Activated effector memory CD4-positive, alpha-beta T cell treated with Interleukin-2 at 50 U/mL for 16 hours (primary cell): ENCODE measurements around the gene ERAP2.
"Not testable (repeated sequence)": the region's sequence is repeated elsewhere in the genome, so short reads cannot be mapped to it uniquely, and the experiment has no call there.

Source experiments
- DNase-seq: peaks from one replicate; pipeline ENCODE4 v3.0.0-alpha.2; 2020

The ERAP2 gene

DNA sequence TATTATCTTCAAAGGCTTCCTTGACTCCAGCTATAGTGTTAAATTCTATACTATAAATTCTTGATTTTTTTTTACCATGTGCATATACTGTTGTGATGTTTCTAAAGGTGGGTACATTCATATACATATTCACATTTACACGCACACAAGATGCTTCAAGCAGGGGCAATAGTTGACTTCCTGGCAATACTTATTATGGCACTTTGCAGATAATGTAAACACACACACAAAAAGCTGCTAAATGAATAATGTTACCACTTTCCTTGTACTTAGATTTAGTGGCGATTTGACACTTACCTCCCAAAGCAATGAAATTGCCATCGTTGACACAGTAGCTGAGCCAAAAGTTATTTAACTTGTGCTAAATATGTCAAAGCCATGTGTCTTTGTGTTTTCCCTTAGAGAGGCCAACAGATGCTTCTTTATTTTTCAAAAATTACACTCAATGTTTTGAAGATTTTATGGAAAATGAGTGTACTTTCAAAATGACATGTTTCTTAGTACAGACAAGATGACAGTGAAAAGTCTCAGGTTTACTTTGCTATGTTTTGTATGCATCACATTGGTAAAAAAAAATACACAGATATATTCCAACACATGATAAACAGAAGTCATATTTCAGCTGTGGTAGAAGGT, 12.2 kb upstream of the ERAP2 start:
- DNase-seq: no peak

DNA sequence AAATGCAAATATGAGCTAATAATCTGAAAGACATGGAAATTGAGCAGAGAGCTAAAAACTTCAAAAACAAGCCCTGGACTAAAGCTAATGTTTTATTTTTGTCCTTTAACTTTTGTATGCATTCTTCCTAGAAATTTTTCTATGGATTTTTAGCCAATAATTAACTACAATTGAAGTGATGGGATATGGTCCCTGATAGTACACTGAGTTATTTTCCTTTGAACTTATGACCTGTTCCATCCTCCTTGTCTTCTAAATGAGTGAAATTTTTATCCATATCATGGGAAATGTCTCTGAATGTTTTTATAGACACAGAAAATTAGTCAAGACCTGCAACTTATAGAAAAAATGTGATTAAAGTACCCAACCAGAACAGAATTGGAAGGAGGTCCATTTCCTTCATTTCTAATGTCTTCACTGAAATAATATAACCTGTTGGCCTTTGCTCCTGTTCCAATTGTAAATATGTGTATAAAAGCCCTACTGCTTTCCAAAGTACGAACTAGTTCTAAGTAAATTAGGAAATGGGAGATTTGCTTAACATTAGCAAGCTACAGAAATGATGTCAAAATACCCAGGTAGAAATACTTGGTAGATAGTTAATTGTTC, 11.3 kb upstream of the ERAP2 start:
- no peak for DNase-seq

DNA sequence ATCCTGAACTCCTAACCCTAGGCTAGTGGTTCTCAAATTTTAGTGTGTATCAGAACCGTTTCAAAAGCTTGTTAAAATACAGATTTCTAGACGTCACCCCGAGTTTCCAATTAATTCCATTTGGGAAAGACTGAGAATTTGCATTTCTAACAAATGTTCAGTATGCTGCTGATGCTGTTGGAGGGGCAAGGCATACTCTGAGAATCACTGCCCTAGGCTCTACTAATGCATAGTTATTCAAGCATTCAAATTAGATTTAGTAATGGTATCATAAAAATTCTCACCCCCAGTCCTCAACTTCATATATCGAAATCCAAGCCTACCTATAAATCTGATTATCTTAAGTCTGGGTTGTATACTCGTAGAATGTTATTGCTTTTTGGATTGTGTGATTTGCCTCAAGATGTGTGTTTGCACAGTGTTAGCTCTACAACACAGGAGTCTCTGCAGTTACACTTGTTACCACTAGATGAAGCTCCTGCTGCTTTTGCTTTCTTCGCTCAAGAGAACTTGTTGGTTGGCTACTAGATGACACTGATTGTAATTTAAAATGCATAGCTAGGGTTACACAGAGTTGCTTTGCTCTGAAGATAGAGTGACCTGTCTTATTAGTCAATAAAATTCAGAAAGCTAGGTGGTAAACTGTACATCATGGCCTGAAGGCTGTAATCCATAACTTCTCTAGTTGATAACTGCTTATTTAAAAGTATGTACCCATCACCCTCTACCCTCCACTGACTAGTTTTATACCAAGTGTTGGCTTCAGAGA, 7.5 kb upstream of the ERAP2 start:
- DNase-seq: no peak

DNA sequence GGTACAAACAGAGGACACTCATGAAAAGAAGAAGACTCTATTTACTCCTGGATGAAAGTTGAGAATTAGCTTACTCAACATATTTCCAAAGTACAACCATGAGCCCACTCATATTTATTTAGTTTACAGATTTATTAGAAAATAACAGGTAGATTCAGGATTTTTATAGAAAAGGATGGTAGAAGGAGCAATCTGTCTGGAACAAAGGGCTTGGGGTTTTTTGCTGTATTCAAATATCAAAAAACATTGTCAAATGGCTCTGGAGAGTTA, 7.0 kb upstream of the ERAP2 start:
- no peak for DNase-seq

DNA sequence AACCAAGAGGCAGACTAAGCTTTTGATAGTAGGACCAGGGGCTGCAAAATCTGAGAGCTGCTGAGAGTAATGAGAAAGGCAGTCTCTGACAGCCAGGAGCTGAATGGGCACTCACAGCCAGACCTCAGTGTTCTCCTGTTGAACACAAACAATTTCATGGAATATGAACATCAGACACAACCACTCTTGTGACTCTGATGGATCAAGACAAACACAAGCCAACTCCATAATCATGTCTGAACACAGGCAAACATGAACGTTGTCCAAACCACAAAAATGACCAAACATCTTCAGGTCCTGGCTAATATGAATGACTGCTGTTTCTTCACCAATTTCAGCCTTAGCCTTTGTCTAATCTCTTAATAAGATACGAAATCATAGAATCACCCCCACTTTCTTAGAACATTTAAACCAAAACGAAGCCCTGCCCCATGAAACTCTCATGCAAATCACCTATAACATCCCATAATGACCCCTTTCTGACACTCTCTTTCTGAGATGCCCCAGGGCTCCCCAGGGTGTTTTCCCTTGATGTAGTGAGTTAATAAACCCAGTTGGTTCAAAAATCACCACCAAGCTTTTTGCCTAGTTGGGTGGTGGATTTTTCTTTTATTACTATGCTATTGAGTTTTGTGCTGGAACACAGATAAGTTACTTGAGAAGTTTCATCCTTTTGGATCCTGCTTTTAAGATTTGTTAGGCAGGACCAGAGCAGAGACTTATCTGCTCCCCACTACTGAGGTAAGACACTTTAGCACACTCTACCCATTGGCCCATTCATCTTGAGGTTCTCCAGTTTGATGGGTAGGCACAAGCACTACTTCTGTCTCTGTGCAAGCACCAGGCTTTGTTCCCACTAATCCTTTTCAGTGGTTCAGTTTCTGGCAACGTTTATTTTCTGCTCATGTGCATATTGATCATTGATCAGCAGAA, 5.9 kb upstream of the ERAP2 start:
- DNase-seq: no peak

DNA sequence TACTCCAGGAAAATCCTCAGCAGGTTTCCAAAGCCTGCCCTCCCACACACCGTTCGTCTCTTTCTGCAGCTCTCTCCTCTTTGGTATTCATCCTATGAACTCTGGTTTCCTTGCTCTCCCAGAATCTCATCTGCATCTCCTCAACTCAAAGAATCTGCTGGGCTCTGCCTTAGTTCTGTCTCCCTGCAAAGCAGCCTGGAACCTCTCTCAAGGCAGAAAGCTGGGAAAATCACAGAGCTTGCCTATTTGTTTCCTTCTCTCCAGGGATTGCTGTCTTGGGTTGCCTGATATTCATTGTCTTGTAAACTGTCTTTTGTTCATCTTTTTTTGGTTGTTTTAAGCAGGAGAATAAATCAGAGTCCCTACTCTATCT, 5.3 kb upstream of the ERAP2 start:
- no peak for DNase-seq

DNA sequence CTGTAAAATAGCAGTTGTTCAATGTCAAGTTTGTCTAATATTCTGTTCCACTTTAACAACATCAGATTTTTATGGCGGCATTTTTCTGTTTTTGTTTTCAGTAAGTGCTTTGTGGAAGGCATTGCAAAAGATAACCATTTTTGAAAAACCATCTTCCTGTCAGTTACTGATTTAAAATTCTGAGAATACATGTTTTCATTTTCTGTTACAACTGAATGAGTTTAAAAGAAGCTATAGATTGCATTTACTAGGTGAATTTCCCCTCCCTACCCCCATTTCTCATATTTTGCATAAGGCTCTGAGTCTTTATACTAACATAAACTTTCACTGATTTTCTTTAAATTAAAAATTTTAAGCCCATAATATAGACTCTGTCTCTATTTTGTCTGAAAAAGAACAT, 4.6 kb upstream of the ERAP2 start:
- DNase-seq: no peak

DNA sequence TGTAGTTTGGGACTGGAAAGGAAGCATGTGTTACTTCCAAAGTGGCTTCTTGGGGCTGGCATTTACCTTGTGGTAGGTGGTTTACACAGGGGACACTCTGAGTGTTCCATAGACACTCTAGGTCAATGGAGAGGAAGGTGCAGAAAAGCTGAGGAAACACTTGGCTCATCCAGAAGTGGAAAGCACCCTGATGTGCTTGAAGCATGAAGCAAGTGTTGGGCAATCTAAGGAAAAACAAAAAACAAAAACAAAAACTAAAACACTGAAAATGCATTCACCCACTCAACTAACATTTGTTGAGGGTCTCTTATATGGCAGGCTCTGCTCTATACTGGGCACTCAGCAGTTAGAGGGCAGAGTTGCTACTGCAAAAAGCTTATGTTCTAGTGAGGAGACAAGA, 2.9 kb upstream of the ERAP2 start:
- DNase-seq: no peak

DNA sequence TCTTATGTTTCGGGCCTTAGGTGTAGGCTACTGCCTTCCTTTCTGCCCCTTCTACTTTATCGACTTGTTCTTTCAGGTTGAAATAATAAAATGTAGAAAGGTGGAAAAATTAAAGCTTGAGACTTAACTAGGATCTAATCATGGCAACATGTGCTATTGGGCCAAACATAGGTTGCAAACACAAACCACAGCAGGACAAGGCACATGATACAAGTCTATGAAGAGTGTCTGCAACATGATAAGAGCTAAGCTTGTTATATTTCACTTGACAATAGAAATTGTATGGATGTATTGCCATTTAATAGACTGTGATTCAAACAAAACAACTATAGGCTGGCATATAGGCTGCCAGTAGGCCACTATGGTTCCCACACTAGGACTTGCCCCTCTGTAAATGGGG, 1.7 kb upstream of the ERAP2 start:
- no peak for DNase-seq

DNA sequence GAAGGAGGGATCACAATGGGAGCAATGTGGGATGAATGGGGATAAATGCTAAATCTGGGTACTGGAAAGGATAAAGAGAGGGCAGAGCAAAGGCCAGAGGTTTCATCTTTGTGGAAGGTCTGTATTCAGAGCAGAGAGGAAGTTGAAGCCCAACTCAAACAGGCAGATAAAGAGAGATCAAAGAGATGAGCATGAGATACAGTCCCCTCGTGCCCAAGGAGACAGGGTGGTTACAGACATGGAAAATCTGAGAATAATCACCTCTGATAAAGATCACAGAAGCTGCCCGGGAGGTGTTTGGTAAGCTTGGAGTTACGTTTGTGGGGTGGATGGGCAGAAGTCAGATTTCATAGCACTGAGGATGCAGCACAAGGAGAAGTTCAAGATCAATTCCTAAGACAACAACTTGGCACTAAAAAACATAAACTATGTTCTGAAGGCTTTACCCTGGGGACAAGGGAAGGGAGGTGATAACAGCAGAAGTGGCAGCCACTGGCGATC, 459 bp upstream of the ERAP2 start:
- no peak for DNase-seq

DNA sequence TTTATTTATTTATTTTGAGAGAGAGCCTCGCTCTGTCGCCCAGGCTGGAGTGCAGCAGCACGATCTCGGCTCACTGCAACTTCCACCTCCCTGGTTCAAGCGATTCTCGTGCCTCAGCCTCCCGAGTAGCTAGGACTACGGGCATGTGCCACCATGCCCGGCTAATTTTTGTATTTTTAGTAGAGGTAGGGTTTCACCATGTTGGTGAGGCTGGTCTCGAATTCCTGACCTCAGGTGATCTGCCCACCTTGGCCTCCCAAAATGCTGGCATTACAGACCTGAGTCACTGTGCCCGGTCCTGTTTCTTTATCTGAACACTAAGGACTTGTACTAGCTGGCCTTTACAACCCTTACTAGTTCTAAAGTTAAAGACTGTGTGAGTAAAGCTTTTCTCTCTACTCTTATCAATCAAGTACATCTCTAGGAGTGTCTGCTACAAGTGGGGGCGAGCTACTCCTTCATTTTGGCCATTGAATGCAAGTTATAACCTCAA, 723 bp downstream of the ERAP2 start:
- DNase-seq: not testable (repeated sequence)

DNA sequence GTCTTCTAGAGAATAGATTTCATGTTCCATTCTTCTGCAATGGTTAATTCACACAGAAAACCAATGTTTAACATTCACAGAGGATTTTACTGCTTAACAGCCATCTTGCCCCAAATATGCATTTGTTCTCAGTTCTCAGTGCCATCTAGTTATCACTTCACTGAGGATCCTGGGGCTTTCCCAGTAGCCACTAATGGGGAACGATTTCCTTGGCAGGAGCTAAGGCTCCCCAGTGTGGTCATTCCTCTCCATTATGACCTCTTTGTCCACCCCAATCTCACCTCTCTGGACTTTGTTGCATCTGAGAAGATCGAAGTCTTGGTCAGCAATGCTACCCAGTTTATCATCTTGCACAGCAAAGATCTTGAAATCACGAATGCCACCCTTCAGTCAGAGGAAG, 3.4 kb downstream of the ERAP2 start:
- no peak for DNase-seq

DNA sequence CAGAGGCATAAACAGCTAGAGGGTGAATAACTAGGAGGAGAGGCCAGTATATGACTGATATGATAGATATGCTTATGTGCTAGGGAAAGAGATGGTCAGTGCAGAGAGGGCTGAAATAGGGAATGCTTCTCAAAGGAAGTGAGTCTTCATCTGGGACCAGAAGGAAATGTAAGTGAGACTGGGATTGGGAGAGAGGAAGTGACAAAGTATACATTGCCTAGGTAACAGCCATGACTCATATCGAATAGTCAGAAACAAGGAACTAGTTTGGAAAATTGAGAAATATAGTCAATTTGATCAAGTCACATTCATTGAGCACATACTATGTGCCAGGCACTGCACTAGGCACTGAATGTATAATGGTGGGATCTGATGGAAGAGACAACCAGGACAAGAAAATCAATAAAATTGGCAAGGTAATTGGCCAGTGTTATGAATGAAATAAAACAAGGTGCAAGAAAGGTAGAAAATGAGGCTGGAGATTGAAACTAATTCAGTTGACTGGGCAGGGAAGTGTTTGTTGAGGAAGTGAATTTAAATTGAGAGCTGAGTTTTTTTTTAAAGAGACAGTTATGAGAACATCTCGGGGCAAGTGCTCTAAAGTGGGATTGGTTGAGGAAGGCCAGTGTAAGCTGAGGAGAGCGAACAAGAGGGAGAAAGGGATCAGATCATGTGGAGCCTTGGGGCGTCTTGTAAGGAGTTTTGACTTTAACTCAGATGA, 4.3 kb downstream of the ERAP2 start:
- DNase-seq: no peak

DNA sequence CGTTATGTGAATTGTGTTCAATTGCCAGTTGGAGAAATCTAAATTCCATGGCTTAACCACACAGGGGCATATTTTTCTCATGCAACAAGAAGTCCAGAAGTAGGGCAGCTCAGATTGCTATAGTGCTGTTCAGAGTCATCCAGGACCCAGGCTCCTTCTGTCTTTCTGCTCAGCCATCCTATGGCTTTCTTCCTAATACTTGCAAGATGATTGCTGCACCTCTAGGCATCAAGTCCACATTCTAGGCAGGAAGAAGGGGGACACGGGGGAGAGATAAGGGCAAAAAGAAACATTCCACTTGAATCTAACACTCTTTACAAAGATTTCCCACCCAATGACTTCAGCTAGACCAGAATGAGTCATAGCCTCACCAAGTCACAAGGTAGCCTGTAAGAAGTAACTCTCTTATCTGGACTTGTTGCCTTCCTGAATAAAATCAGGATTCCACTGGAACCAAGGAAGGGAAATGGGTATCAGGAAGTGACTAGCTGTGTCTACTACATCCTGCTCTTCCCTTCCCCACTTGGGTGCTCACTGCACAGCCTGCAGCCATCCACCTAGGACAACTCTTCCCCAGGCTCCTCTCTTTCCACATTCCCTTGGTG, 5.3 kb downstream of the ERAP2 start:
- no peak for DNase-seq

DNA sequence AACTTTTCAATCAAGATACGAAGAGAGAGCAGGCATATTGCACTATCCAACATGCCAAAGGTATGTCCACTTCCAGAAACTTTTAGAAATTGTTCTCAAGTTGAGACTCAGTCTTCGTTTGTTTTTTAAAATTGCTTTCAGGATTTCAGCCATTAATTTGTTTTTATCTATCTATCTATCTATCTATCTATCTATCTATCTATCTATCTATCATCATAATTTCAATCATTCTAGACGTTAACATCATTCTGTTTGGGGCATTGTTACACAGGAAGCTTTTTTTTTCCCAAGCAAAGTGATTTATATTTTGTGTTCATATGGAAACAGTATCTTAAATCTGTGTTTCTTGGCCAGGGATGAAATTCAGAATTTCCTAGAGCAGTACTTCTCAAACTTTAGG, 7.6 kb downstream of the ERAP2 start:
- DNase-seq: no peak

DNA sequence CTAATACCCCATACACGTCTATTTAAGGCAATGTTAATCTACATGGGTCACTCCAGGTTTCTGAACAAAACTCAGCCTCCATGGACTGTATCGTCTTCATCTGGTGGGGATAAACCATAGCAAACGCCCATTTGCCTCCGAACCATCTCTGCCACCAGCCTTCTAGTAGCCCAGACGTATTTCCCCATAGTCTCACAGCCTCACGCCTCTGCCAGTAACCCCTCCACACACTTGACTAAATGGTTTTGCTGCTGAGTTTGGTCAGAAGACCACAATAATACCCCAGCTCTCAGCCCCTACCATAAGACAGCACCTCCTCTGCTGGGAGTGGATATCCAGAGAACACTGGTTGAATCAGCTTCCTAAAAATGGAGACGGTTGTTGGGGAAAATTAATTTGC, 8.7 kb downstream of the ERAP2 start:
- DNase-seq: no peak

DNA sequence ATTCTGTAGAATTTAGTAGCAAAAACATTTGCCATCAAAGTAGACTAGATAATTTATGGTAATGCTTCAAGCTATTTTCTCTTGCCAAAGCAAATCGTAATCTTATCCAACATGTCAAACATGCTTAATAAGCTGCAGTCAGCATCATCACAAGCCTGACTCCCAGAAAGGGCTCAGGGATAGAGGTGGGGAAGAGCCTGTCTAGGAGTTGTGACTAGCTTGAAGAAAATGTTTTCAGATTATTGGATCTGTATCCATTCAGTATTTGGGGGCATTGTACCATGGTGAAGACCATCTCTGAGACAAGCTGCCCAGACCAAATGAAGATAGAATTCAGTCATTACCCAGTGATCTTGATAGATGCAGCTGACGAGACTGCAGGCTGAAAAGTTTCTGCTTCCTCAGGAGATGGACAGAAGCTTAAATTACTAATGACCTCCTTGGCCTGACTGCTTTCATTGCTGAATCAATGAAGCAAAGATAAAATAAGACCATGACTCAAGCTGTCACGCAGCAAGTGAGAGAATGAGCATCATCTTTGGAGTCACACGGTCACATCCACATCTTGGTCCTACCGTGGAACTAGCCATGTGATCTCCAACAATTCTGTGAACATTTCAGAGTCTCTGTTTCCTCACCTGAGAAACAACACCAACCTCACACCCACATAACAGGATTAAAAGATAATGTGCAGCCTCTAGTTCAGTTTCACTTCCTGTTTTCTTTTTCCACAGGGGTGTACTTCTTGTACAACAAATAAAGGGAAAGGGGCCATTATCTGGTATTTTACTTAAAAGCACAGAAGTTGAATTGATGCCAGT, 9.4 kb downstream of the ERAP2 start:
- DNase-seq: no peak

DNA sequence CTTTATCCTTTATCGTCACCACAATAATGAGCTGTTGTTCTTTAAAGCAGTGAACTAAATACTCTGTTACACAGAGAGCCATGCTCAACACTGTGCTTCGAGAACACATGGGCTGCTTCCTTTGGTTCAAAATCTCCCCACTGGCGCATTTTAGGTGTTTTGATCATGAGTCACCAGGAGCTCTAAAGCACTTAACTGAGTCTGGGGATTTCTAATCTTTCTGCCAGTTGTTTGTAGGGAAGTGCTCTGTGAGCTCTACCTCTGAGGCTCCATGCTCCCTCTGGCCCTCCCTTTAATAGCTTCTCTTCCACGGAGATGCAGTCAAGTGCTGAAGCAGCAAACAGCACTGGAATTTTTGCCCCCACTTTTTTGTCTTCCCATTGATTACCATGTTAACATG, 17.0 kb downstream of the ERAP2 start:
- no peak for DNase-seq

DNA sequence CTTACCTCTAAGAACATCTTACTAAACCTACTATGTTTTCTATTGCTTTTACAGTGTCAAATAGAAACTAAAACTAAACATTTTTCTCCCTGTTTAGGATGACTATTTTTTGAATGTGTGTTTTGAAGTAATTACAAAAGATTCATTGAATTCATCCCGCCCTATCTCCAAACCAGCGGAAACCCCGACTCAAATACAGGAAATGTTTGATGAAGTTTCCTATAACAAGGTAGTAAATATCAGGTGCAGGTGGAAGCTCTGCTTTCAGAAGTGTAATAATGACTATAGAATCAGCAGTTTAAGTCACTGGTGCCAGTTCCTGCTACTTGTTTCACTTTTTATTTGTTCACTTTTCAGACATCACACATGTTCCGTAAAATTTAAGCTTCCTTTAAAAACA, 20.0 kb downstream of the ERAP2 start:
- DNase-seq: no peak

DNA sequence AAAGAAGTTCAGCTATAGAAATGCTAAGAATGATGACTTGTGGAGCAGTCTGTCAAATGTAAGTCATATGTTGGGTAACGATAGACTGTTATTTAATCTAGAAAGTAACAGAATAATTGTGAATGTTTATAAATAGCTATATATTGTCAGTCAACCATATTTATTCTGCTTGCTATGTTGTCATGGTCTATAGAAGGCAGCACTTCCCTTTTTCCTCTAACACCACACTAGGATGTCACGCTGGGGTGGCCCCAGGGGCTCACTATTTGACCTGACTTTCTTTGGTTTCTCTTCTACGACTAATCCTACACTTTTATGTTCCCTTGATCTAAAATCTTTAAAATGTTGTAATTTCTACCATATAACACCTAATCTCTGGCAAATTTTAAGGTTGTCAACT, 20.5 kb downstream of the ERAP2 start:
- DNase-seq: no peak

DNA sequence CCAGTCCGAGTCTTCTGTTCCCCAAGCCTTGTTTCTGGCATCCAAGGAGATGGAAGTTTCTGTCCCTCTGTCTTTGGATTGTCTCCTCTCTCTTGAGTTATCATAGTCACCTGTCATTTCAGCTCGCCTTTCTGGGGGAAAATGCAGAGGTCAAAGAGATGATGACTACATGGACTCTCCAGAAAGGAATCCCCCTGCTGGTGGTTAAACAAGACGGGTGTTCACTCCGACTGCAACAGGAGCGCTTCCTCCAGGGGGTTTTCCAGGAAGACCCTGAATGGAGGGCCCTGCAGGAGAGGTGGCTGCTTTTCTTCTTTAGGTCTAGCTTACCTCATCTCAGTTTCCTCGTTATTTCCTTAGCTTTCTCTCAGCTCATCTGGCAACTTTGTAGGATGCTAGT, 25.1 kb downstream of the ERAP2 start:
- DNase-seq: no peak
